ENCODE data around the gene HIVEP3.

The HIVEP3 gene

GRCh38 chr1:41508290-41508689, 410.4 kb downstream of the HIVEP3 start:
- Histone ChIP-seq H2AFZ (ENCODE audit: low read length) (no peak overlapping the region), H3K4me2 (ENCODE audit: low read depth, low read length) (no peak overlapping the region), H3F3A (ENCODE audit: insufficient read depth, low read length) (0 out of 2 replicates have a peak, but pooled peaks cover 6% of the 10 kb centered on the region), H3K79me2 (ENCODE audit: low read length) (no peaks in the 10 kb centered on the region), H3K9ac (ENCODE audit: low read length) (no peak overlapping the region), H3K4me1 (ENCODE audit: low read length) (peaks cover 17% of the 10 kb centered on the region), H3K27me3 (replicated peaks; ENCODE audit: insufficient read depth, low read length) (no peaks in the 10 kb centered on the region), H3K9me2 (replicated peaks; ENCODE audit: insufficient read depth, low read length) (no peaks in the 10 kb centered on the region), H3K4me3 (ENCODE audit: low read length) (no peak overlapping the region), H3K27ac (ENCODE audit: low read length) (no peak overlapping the region), H3K9me3 (replicated peaks; ENCODE audit: insufficient read depth, low read length) (no peaks in the 10 kb centered on the region), H3K36me3 (replicated peaks; ENCODE audit: insufficient read depth, low read length) (no peaks in the 10 kb centered on the region), H4K20me1 (ENCODE audit: insufficient read depth, low read length) (no peaks in the 10 kb centered on the region)
- no peak for DNase-seq
- no peak for TF ChIP-seq EZH2phosphoT487 (IDR thresholded peaks at IDR 0.05; ENCODE audit: low read length)
- no peak for TF ChIP-seq EZH2 (optimal IDR thresholded peaks at IDR 0.05; ENCODE audit: low read depth, low read length)
- TF ChIP-seq, protein P1, sequence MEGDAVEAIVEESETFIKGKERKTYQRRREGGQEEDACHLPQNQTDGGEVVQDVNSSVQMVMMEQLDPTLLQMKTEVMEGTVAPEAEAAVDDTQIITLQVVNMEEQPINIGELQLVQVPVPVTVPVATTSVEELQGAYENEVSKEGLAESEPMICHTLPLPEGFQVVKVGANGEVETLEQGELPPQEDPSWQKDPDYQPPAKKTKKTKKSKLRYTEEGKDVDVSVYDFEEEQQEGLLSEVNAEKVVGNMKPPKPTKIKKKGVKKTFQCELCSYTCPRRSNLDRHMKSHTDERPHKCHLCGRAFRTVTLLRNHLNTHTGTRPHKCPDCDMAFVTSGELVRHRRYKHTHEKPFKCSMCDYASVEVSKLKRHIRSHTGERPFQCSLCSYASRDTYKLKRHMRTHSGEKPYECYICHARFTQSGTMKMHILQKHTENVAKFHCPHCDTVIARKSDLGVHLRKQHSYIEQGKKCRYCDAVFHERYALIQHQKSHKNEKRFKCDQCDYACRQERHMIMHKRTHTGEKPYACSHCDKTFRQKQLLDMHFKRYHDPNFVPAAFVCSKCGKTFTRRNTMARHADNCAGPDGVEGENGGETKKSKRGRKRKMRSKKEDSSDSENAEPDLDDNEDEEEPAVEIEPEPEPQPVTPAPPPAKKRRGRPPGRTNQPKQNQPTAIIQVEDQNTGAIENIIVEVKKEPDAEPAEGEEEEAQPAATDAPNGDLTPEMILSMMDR (IDR thresholded peaks at IDR 0.05; ENCODE audit: low read length), result no peak

DNA sequence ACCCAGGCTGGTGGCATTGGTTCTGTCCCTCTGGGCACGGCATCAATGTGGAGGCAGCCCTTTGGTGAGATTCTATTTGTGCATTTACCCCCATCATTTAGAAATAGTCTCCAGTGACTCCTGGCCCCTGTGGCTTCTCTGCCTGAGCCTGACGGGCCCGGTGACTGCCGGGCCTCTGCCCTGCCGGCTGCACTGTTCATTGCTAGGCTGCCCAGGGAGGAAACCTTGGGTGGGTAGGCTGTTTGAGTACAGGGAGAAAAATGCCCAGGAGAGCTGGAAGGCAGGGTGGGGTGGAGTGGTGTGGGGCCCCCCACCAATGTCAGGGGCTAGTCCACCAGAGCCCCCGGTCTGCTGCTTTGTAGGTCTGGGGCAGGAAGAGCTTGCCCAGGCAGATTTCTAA, 410.9 kb downstream of the HIVEP3 start:
- Histone ChIP-seq H3K9me2 (replicated peaks; ENCODE audit: insufficient read depth, low read length) (no peaks in the 10 kb centered on the region), H3K9ac (ENCODE audit: low read length) (no peak overlapping the region), H3F3A (ENCODE audit: insufficient read depth, low read length) (0 out of 2 replicates have a peak, but pooled peaks cover 6% of the 10 kb centered on the region), H2AFZ (ENCODE audit: low read length) (no peak overlapping the region), H3K36me3 (replicated peaks; ENCODE audit: insufficient read depth, low read length) (no peaks in the 10 kb centered on the region), H3K4me2 (ENCODE audit: low read depth, low read length) (no peak overlapping the region), H3K79me2 (ENCODE audit: low read length) (no peaks in the 10 kb centered on the region), H3K4me1 (ENCODE audit: low read length) (peaks cover 18% of the 10 kb centered on the region), H3K9me3 (replicated peaks; ENCODE audit: insufficient read depth, low read length) (no peaks in the 10 kb centered on the region), H3K27ac (ENCODE audit: low read length) (no peak overlapping the region), H4K20me1 (ENCODE audit: insufficient read depth, low read length) (no peaks in the 10 kb centered on the region), H3K4me3 (ENCODE audit: low read length) (no peak overlapping the region), H3K27me3 (replicated peaks; ENCODE audit: insufficient read depth, low read length) (no peaks in the 10 kb centered on the region)
- DNase-seq, result no peak
- TF ChIP-seq EZH2phosphoT487 (IDR thresholded peaks at IDR 0.05; ENCODE audit: low read length), result no peak
- TF ChIP-seq, protein P1 (IDR thresholded peaks at IDR 0.05; ENCODE audit: low read length), result no peak
- no peak for TF ChIP-seq EZH2 (optimal IDR thresholded peaks at IDR 0.05; ENCODE audit: low read depth, low read length)

- H2AFZ ChIP-seq (ENCODE audit: low read length), result no peak overlapping the region
- H3K27ac ChIP-seq (ENCODE audit: low read length), result no peak overlapping the region
- no peaks in the 10 kb centered on the region for H3K79me2 ChIP-seq (ENCODE audit: low read length)
- TF ChIP-seq EZH2phosphoT487 (IDR thresholded peaks at IDR 0.05; ENCODE audit: low read length) (no peak), EZH2 (optimal IDR thresholded peaks at IDR 0.05; ENCODE audit: low read depth, low read length) (no peak)
- TF ChIP-seq, protein P1 (IDR thresholded peaks at IDR 0.05; ENCODE audit: low read length), result no peak
- H3K9ac ChIP-seq (ENCODE audit: low read length), result no peak overlapping the region
- peaks cover 18% of the 10 kb centered on the region for H3K4me1 ChIP-seq (ENCODE audit: low read length)
- no peaks in the 10 kb centered on the region for H3K9me3 ChIP-seq (replicated peaks; ENCODE audit: insufficient read depth, low read length)
- H3K4me3 ChIP-seq (ENCODE audit: low read length), result no peak overlapping the region
- no peak for DNase-seq
- H3F3A ChIP-seq (ENCODE audit: insufficient read depth, low read length), result 0 out of 2 replicates have a peak, but pooled peaks cover 6% of the 10 kb centered on the region
- no peaks in the 10 kb centered on the region for H3K9me2 ChIP-seq (replicated peaks; ENCODE audit: insufficient read depth, low read length)
- H4K20me1 ChIP-seq (ENCODE audit: insufficient read depth, low read length), result no peaks in the 10 kb centered on the region
- no peaks in the 10 kb centered on the region for H3K27me3 ChIP-seq (replicated peaks; ENCODE audit: insufficient read depth, low read length)
- H3K36me3 ChIP-seq (replicated peaks; ENCODE audit: insufficient read depth, low read length), result no peaks in the 10 kb centered on the region
- no peak overlapping the region for H3K4me2 ChIP-seq (ENCODE audit: low read depth, low read length)
These were observed 411.5 kb downstream of the HIVEP3 start for GRCh38 chr1:41507110-41507720.
